ENCODE measurements around the gene EIF2AK3.

Gene EIF2AK3

DNA sequence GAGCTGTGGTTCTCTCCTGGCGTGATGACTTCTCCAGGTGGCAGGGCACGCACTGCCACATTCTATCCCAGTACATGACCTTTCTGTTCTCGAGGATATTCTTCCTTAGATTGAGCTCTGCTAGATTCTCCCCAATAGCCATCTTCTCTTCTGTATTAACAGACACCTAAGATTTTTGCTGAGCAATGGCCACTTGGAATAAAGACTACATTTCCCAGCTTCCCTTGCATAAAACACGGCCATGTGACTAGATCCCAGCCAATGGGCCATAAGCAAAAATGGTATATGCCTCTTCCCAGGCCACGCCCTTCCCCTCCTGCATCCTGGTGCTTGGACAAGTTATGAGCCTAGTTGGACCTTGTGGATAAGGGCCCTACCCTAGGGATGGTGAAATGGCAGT is 82.1 kb downstream of the EIF2AK3 start:
- no peak overlapping the region for H2AFZ ChIP-seq (ENCODE audit: low read length, unreplicated experiment)
- no peaks in the 10 kb centered on the region for H3K79me2 ChIP-seq (ENCODE audit: control insufficient read depth, insufficient read depth, low read length, unreplicated experiment)
- H3K36me3 ChIP-seq (ENCODE audit: insufficient read depth, low read length): no peaks in the 10 kb centered on the region
- peaks cover 10% of the 10 kb centered on the region for H3K27me3 ChIP-seq (ENCODE audit: insufficient read depth, low read length)
- H3K4me3 ChIP-seq (ENCODE audit: low read depth, low read length): no peak overlapping the region
- no peak overlapping the region for H3K27ac ChIP-seq (ENCODE audit: low read depth, low read length)
- peaks cover 16% of the 10 kb centered on the region for H3K4me1 ChIP-seq (ENCODE audit: control insufficient read depth, insufficient read depth, low read length, unreplicated experiment)

DNA sequence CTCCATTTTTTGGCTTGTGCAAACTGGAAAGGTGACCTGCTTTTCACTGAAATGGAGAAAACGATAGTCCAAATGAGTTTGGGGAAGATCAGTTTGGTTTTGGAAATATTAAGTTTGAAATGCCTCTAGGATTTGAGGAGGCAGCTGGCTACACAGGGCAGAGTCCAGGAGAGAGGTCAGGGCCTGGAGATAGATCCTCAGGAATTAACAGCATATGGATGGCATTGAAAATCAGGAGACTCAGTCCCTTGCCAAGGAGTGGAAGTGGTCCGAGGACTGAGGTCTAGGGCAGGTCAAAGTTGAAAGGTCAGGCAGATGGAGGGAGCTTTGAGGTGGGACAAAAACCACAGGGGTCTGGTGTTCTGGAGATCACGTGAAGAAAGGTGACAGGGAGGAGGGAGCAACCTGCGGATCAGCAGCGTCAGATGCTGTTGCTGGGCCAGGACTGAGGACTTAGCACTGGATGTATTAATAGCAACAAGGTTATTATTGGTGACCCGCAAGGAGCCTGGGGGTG is 83.7 kb downstream of the EIF2AK3 start:
- H3K27me3 ChIP-seq (ENCODE audit: insufficient read depth, low read length): no peaks in the 10 kb centered on the region
- H3K36me3 ChIP-seq (ENCODE audit: insufficient read depth, low read length): no peaks in the 10 kb centered on the region
- H3K4me3 ChIP-seq (ENCODE audit: low read depth, low read length): no peak overlapping the region
- no peak overlapping the region for H2AFZ ChIP-seq (ENCODE audit: low read length, unreplicated experiment)
- H3K4me1 ChIP-seq (ENCODE audit: control insufficient read depth, insufficient read depth, low read length, unreplicated experiment): peaks cover 16% of the 10 kb centered on the region
- no peaks in the 10 kb centered on the region for H3K79me2 ChIP-seq (ENCODE audit: control insufficient read depth, insufficient read depth, low read length, unreplicated experiment)
- no peak overlapping the region for H3K27ac ChIP-seq (ENCODE audit: low read depth, low read length)

DNA sequence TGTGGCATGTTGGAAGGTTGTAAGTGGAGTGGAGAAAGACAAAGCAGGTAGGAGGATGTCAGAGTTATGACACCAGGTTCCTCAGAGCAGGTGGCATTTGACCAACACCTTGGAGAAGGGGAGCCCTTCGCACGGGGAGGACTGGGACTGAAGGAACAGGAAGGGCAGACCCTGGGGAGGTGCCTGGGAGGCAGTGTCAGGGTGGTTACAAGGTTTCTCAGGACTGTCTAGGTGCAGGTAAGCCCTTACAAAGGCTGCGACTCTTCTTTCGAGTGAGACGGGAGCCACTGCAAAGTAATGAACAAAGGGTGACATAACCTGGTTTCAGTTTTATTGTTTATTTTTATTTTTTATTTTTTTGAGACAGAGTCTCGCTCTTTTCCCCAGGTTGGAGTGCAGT is 84.6 kb downstream of the EIF2AK3 start:
- no peaks in the 10 kb centered on the region for H3K36me3 ChIP-seq (ENCODE audit: insufficient read depth, low read length)
- no peak overlapping the region for H2AFZ ChIP-seq (ENCODE audit: low read length, unreplicated experiment)
- H3K27ac ChIP-seq (ENCODE audit: low read depth, low read length): no peak overlapping the region
- H3K79me2 ChIP-seq (ENCODE audit: control insufficient read depth, insufficient read depth, low read length, unreplicated experiment): no peaks in the 10 kb centered on the region
- H3K4me3 ChIP-seq (ENCODE audit: low read depth, low read length): no peak overlapping the region
- H3K4me1 ChIP-seq (ENCODE audit: control insufficient read depth, insufficient read depth, low read length, unreplicated experiment): peaks cover 16% of the 10 kb centered on the region
- no peaks in the 10 kb centered on the region for H3K27me3 ChIP-seq (ENCODE audit: insufficient read depth, low read length)

DNA sequence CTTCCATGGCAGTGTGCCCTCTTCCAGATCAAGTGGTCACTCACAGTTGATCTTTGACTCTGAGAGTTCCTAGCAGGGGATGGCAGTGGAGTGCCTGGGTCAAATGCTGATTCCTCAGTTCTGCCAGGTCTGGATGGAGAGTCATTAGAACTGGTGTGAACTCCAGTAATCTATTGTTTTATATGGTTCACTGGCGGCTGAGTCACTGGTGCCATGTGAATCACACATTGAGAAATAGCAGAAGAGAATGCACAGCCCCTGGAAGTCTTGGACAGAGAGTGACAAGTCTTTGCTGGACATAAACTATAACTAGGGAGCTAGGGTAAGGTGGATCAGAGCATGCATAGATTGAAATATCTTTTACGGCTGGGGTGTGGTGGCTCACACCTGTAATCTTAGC is 86.9 kb downstream of the EIF2AK3 start:
- H3K79me2 ChIP-seq (ENCODE audit: control insufficient read depth, insufficient read depth, low read length, unreplicated experiment): no peaks in the 10 kb centered on the region
- peaks cover 6% of the 10 kb centered on the region for H3K27me3 ChIP-seq (ENCODE audit: insufficient read depth, low read length)
- no peak overlapping the region for H3K4me3 ChIP-seq (ENCODE audit: low read depth, low read length)
- peak overlapping the region; percentile 7 for H3K27ac ChIP-seq (ENCODE audit: low read depth, low read length)
- peaks cover 16% of the 10 kb centered on the region for H3K4me1 ChIP-seq (ENCODE audit: control insufficient read depth, insufficient read depth, low read length, unreplicated experiment)
- no peaks in the 10 kb centered on the region for H3K36me3 ChIP-seq (ENCODE audit: insufficient read depth, low read length)
- no peak overlapping the region for H2AFZ ChIP-seq (ENCODE audit: low read length, unreplicated experiment)

DNA sequence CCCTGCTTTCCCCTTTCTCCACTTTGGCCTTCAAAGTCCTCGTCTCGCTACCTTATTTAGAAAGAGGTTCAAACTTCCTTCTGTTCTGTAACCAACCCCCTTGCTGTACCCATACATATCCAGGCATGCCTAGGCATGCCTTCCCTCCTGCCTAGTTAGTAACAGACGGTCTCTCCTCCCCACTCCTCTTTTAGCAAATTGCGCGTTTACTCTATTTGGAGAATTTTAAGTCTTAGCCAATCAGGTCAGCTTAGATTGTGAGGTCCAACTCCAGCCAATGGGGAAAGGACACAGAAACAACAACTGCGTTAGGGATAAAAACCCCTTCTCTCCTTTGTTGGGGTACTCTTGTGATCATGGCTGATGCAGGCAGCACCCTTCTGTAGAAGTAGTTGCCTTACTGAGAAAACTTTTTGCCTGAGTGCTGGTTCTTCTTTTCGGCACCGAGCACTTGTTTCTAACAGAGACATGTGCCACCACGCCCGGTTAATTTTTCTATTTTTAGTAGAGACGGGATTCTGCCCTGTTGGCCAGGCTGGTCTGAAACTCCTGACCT is 88.8 kb downstream of the EIF2AK3 start:
- Histone ChIP-seq H3K27me3 (ENCODE audit: insufficient read depth, low read length) (peaks cover 6% of the 10 kb centered on the region), H3K4me1 (ENCODE audit: control insufficient read depth, insufficient read depth, low read length, unreplicated experiment) (peaks cover 16% of the 10 kb centered on the region), H3K36me3 (ENCODE audit: insufficient read depth, low read length) (no peaks in the 10 kb centered on the region), H3K79me2 (ENCODE audit: control insufficient read depth, insufficient read depth, low read length, unreplicated experiment) (no peaks in the 10 kb centered on the region), H3K27ac (ENCODE audit: low read depth, low read length) (no peak overlapping the region), H2AFZ (ENCODE audit: low read length, unreplicated experiment) (no peak overlapping the region), H3K4me3 (ENCODE audit: low read depth, low read length) (no peak overlapping the region)

DNA sequence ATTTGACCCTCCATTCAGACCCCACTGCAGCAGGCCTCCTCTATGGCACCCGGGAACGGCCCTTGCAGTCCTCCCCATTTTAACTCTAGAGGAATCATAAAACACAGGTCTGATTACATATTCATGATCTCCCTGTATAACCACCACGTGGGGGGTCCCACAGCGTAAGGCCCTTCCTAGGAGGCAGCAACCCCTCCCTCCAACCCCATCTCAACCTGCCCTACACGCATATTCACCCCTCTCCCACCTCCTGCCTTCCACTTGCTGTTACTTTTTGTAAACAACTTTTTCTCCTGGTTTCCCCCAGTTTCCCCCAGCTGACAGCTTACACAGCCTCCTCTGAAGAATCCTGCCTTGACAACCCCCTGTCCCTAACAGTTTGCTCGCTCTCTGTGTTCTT is 89.6 kb downstream of the EIF2AK3 start:
- Histone ChIP-seq H3K4me1 (ENCODE audit: control insufficient read depth, insufficient read depth, low read length, unreplicated experiment) (peaks cover 16% of the 10 kb centered on the region), H3K27me3 (ENCODE audit: insufficient read depth, low read length) (peaks cover 6% of the 10 kb centered on the region), H3K27ac (ENCODE audit: low read depth, low read length) (no peak overlapping the region), H3K79me2 (ENCODE audit: control insufficient read depth, insufficient read depth, low read length, unreplicated experiment) (no peaks in the 10 kb centered on the region), H3K4me3 (ENCODE audit: low read depth, low read length) (no peak overlapping the region), H2AFZ (ENCODE audit: low read length, unreplicated experiment) (no peak overlapping the region), H3K36me3 (ENCODE audit: insufficient read depth, low read length) (no peaks in the 10 kb centered on the region)

DNA sequence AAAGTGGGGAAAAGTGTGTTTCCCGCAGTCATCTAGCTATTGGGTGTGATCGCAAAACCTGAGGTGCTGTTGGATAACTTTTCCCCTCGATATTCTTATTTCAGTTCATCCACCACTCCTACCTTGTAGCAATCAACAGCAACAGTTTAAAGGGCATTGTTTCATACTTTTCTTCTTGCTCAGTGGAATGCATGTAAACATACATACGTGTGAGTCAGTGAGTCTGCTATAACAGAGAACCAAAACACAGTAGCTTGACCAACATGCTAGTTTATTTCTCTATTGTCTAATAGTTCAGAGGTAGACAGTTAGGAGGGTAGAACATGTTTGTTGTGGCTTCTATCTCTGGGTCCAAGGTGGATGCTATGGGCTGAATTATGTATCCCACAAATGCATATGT is 97.2 kb downstream of the EIF2AK3 start:
- H3K27ac ChIP-seq (ENCODE audit: low read depth, low read length): no peak overlapping the region
- H3K36me3 ChIP-seq (ENCODE audit: insufficient read depth, low read length): no peaks in the 10 kb centered on the region
- H2AFZ ChIP-seq (ENCODE audit: low read length, unreplicated experiment): no peak overlapping the region

DNA sequence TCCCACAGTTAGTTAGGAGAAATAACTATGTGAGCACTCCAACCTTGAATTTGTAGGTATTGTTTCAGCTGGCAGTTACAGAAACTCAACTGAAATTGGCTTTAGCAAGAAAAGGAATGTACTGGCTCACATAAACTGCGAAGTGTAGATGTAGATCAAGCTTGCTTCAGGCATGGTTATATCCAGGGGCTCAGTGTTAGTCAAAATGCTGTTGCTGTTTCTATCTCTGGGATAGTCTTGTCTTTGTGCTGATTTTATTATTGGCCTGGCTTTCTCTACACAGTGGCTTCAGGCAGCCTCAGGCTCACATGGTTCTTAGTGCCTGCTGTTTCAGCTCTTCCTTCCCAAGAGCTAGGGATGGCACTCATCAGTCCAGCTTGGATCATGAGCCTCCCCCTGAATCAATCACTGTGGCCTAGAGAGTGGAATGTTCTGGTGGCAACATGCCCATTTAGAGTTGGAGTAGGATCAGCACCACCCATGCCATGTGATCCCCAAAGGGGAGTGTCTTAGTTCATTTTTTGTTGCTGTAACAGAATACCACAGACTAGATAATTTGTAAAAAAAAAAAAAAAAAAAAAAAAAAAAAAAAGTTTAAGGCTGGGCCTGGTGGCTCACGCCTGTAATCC is 105.7 kb downstream of the EIF2AK3 start:
- no peaks in the 10 kb centered on the region for H3K4me1 ChIP-seq (ENCODE audit: control insufficient read depth, insufficient read depth, low read length, unreplicated experiment)
- H3K27me3 ChIP-seq (ENCODE audit: insufficient read depth, low read length): peaks cover 45% of the 10 kb centered on the region
- H3K36me3 ChIP-seq (ENCODE audit: insufficient read depth, low read length): no peaks in the 10 kb centered on the region
- no peak overlapping the region for H3K4me3 ChIP-seq (ENCODE audit: low read depth, low read length)
- no peaks in the 10 kb centered on the region for H3K79me2 ChIP-seq (ENCODE audit: control insufficient read depth, insufficient read depth, low read length, unreplicated experiment)
- no peak overlapping the region for H3K27ac ChIP-seq (ENCODE audit: low read depth, low read length)
- no peak overlapping the region for H2AFZ ChIP-seq (ENCODE audit: low read length, unreplicated experiment)

More for the DNA sequence above, 97.2 kb downstream of the EIF2AK3 start:
- no peak overlapping the region for H3K4me3 ChIP-seq (ENCODE audit: low read depth, low read length)
- peaks cover 24% of the 10 kb centered on the region for H3K27me3 ChIP-seq (ENCODE audit: insufficient read depth, low read length)
- no peaks in the 10 kb centered on the region for H3K79me2 ChIP-seq (ENCODE audit: control insufficient read depth, insufficient read depth, low read length, unreplicated experiment)
- H3K4me1 ChIP-seq (ENCODE audit: control insufficient read depth, insufficient read depth, low read length, unreplicated experiment): no peaks in the 10 kb centered on the region

DNA sequence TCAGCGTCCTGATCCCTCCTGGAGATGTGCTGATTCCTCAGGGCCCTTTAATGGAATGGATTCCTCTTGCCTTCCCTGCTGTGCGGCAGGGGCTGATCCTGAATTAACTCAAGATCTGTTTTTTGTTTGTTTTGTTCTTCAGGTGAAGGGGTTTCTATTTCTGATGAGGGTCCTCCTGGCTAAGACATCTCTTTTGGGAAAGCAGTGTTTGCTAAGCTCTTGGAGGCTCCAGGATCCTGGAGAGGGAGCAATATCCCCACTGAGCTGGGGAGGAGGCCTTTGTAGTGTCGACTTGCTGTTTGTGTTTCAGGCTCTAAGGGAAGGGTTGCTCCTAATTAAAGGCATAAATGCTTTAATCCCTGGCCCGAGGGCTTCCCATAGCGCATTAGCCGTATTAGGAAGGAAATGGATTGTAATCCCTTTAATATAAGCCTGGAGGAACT is 109.5 kb downstream of the EIF2AK3 start:
- Histone ChIP-seq H3K4me1 (ENCODE audit: control insufficient read depth, insufficient read depth, low read length, unreplicated experiment) (no peaks in the 10 kb centered on the region), H3K27me3 (ENCODE audit: insufficient read depth, low read length) (peaks cover 61% of the 10 kb centered on the region), H2AFZ (ENCODE audit: low read length, unreplicated experiment) (no peak overlapping the region), H3K27ac (ENCODE audit: low read depth, low read length) (no peak overlapping the region), H3K4me3 (ENCODE audit: low read depth, low read length) (no peak overlapping the region), H3K79me2 (ENCODE audit: control insufficient read depth, insufficient read depth, low read length, unreplicated experiment) (no peaks in the 10 kb centered on the region), H3K36me3 (ENCODE audit: insufficient read depth, low read length) (no peaks in the 10 kb centered on the region)
